Lung (tissue), 12 donors: ENCODE data around the gene RINL. TPM values are rescaled to one million over a fixed set of nuclear protein-coding genes. Genes with fewer than 3 reads are reported as not detected.

Experiments used
- ATAC-seq: fragments of 200-7000 bp; cut with Tn5 transposase; one replicate; pipeline ENCODE4 v1.9.1; 2020; ENCODE audit warnings: moderate number of reproducible peaks; ENCODE audit not compliant: insufficient read depth, low FRiP score
- DNase-seq, 3 donors: peaks; one replicate each; pipeline ENCODE4 v3.0.0-alpha.2; 2013 to 2017
- H3K27ac ChIP-seq, 2 donors: one replicate each; pipeline ENCODE4 v1.5.1; 2013; ENCODE audit warnings: mild to moderate bottlenecking in 2 of 2, moderate library complexity in 2 of 2, control low read depth in 1 of 2, inconsistent platforms in 1 of 2, low read depth in 1 of 2, low read length in 1 of 2
- H3K27me3 ChIP-seq, 3 donors: one replicate each; pipeline ENCODE4 v1.5.1; 2013; ENCODE audit warnings: low read length in 2 of 3; ENCODE audit not compliant: control insufficient read depth in 3 of 3, insufficient read depth in 3 of 3
- H3K36me3 ChIP-seq, 4 donors: one replicate each; pipeline ENCODE4 v1.5.1; 2013; ENCODE audit warnings: low read length in 4 of 4, mild to moderate bottlenecking in 1 of 4, moderate library complexity in 1 of 4; ENCODE audit not compliant: control insufficient read depth in 4 of 4, insufficient read depth in 4 of 4
- H3K4me1 ChIP-seq, 5 donors: one replicate each; pipeline ENCODE4 v1.5.1; 2013; ENCODE audit warnings: low read length in 5 of 5, mild to moderate bottlenecking in 2 of 5, moderate library complexity in 1 of 5; ENCODE audit not compliant: control insufficient read depth in 5 of 5, insufficient read depth in 5 of 5
- H3K4me3 ChIP-seq: one replicate; pipeline ENCODE4 v1.5.1; 2013; ENCODE audit warnings: mild to moderate bottlenecking, control low read depth, moderate library complexity
- H3K9ac ChIP-seq, 2 donors: one replicate each; pipeline ENCODE4 v1.5.1; 2013; ENCODE audit warnings: low read length in 2 of 2, control low read depth in 1 of 2; ENCODE audit not compliant: insufficient read depth in 1 of 2
- H3K9me3 ChIP-seq, 4 donors: one replicate each; pipeline ENCODE4 v1.5.1; 2013; ENCODE audit warnings: low read length in 3 of 4, mild to moderate bottlenecking in 1 of 4, moderate library complexity in 1 of 4; ENCODE audit not compliant: control insufficient read depth in 4 of 4, insufficient read depth in 3 of 4
- WGBS, 2 donors: extraction: QIAGEN DNeasy Blood & Tissue Kit; methylation state at CpG; one replicate each; pipeline ENCODE4 v1.1.7; 2013; 5-methylcytosine and 5-hydroxymethylcytosine counted together
- polyA plus RNA-seq, 2 donors: library from polyadenylated mRNA; stranded (reverse); fragments of 200-250 nt; gene quantifications; one replicate each; pipeline ENCODE4 v1.2.1, GENCODE V29; 2013
- total RNA-seq, 2 donors: library from RNA; depleted of rRNA in 1 of 2; stranded (reverse); fragments of >200 nt in 1 of 2; gene quantifications; one replicate each; pipeline ENCODE4 v1.2.1, GENCODE V29; 2014 to 2021
- TF ChIP-seq, protein P1 (sequence below): IDR thresholded peaks from 2 replicates; pipeline ENCODE4 v1.5.1; 2012; ENCODE audit warnings: mild to moderate bottlenecking; ENCODE audit errors: control extremely low read depth, extremely low read depth
- donor health status: control.
- donor health status: control.
- donor health status: Bipolar disorder and iron deficiency.
- donor health status: healthy.
- donor health status: DM: yes; HTN: yes; CAD: no.

Gene RINL
- total and polyA plus RNA-seq, 4 donors, result 7.0 to 24.0 (median 15.4) TPM

- H3K4me3 ChIP-seq, result no peak overlapping the region
- TF ChIP-seq, protein P1, sequence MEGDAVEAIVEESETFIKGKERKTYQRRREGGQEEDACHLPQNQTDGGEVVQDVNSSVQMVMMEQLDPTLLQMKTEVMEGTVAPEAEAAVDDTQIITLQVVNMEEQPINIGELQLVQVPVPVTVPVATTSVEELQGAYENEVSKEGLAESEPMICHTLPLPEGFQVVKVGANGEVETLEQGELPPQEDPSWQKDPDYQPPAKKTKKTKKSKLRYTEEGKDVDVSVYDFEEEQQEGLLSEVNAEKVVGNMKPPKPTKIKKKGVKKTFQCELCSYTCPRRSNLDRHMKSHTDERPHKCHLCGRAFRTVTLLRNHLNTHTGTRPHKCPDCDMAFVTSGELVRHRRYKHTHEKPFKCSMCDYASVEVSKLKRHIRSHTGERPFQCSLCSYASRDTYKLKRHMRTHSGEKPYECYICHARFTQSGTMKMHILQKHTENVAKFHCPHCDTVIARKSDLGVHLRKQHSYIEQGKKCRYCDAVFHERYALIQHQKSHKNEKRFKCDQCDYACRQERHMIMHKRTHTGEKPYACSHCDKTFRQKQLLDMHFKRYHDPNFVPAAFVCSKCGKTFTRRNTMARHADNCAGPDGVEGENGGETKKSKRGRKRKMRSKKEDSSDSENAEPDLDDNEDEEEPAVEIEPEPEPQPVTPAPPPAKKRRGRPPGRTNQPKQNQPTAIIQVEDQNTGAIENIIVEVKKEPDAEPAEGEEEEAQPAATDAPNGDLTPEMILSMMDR, result no peak
- H3K36me3 ChIP-seq, result peaks cover 79 to 89% (median 81%) of the 10 kb centered on the region in 4 donors
- ATAC-seq (no peak), DNase-seq (no peak)
- no peaks in the 10 kb centered on the region for H3K9me3 ChIP-seq
- H3K9ac ChIP-seq, result no peak overlapping the region
- peaks cover 0 to 26% (median 12%) of the 10 kb centered on the region in 5 donors for H3K4me1 ChIP-seq
- H3K27ac ChIP-seq, result no peak overlapping the region
- H3K27me3 ChIP-seq, result no peaks in the 10 kb centered on the region
- 94 to 95% methylated on average over 19 of the region's 19 CpGs for WGBS, 2 donors
Observed at GRCh38 chr19:38841787-38842438, 36.2 kb downstream of the RINL start.

DNA sequence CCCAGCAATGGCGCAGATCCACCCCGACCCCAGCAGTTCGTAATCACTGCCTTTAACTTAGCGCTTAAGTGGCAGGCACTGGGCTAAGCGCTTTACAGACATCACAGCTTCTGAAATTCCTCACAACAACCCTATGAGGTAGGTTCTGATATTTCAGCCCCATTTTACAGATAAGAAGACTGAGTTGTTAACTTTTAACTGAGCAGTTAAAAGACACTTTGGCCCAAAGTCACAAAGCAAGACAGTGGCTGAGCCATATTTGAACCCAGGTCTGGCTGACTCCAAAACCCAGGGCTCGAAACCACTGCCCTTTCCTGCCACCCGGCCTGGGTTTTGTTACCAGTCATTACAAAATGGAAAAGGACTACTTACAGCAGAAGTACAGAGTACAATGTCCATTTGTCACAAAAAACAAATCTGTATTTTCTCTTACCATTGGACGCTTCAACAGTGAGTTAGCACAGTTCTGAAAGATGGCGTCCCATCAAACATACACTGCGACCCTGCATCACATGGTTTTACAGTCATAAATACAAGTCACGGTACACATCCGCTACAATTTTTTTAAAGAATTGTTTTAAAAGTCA, 36.8 kb downstream of the RINL start:
- 94% methylated on average over 12 of the region's 12 CpGs for WGBS, 2 donors
- H3K27ac ChIP-seq, result no peak overlapping the region
- H3K27me3 ChIP-seq, result no peaks in the 10 kb centered on the region
- no peak overlapping the region for H3K9ac ChIP-seq
- H3K4me1 ChIP-seq, result peaks cover 0 to 31% (median 16%) of the 10 kb centered on the region in 5 donors
- TF ChIP-seq, protein P1, result no peak
- ATAC-seq (no peak), DNase-seq (no peak)
- H3K4me3 ChIP-seq, result no peak overlapping the region
- H3K9me3 ChIP-seq, result no peaks in the 10 kb centered on the region
- peaks cover 78 to 89% (median 81%) of the 10 kb centered on the region in 4 donors for H3K36me3 ChIP-seq

GRCh38 chr19:38840583-38840968, 37.5 kb downstream of the RINL start:
- Histone ChIP-seq H3K27ac (no peak overlapping the region), H3K9ac (no peak overlapping the region), H3K4me1 (peaks cover 0 to 38% (median 22%) of the 10 kb centered on the region in 5 donors), H3K4me3 (no peak overlapping the region), H3K27me3 (no peaks in the 10 kb centered on the region), H3K9me3 (no peaks in the 10 kb centered on the region), H3K36me3 (peaks cover 78 to 87% (median 80%) of the 10 kb centered on the region in 4 donors)
- TF ChIP-seq, protein P1, result no peak
- ATAC-seq (no peak), DNase-seq (no peak)
- 94 to 95% methylated on average over 5 of the region's 5 CpGs for WGBS, 2 donors
